Neural cell (in vitro differentiated cells): ENCODE data around the gene BCL6. TPM values are rescaled to one million over a fixed set of nuclear protein-coding genes. Genes with fewer than 3 reads are reported as not detected.

Experiments used
- H2AFZ ChIP-seq: fragments of 200-600, 300-800 bp; sonication (generic), shearing (Covaris generic); 2 replicates; pipeline ENCODE4 v1.6.0; 2014; ENCODE audit warnings: low read depth, mild to moderate bottlenecking, antibody characterized with exemption, low read length, moderate library complexity
- H3F3A ChIP-seq: fragments of 200-600 bp; shearing (Covaris generic); 2 replicates; pipeline ENCODE4 v1.6.1; 2016; ENCODE audit warnings: mild to moderate bottlenecking, moderate library complexity, mixed read lengths, antibody characterized with exemption, low read length; ENCODE audit not compliant: insufficient read depth, poor library complexity, severe bottlenecking
- H3K27ac ChIP-seq: fragments of 200-600, 300-800 bp; sonication (generic), shearing (Covaris generic); 2 replicates; pipeline ENCODE4 v1.5.1; 2014; ENCODE audit warnings: mild to moderate bottlenecking, low read length, moderate library complexity
- H3K27me3 ChIP-seq: fragments of 300-800, 200-600 bp; sonication (generic), shearing (Covaris generic); 2 replicates; pipeline ENCODE4 v1.6.0; 2014; ENCODE audit warnings: mild to moderate bottlenecking, low read depth, low read length, moderate library complexity; ENCODE audit not compliant: insufficient read depth
- H3K36me3 ChIP-seq: fragments of 300-800, 200-600 bp; sonication (generic), shearing (Covaris generic); 2 replicates; pipeline ENCODE4 v1.5.1; 2014; ENCODE audit warnings: mild to moderate bottlenecking, antibody characterized with exemption, low read length, moderate library complexity; ENCODE audit not compliant: insufficient read depth
- H3K4me2 ChIP-seq: fragments of 300-800, 200-600 bp; sonication (generic), shearing (Covaris generic); 2 replicates; pipeline ENCODE4 v1.6.0; 2014; ENCODE audit warnings: mild to moderate bottlenecking, low read length
- H3K4me3 ChIP-seq: fragments of 300-800, 200-600 bp; sonication (generic), shearing (Covaris generic); 2 replicates; pipeline ENCODE4 v1.5.1; 2014; ENCODE audit warnings: mild to moderate bottlenecking, low read length, moderate library complexity
- H3K79me2 ChIP-seq: fragments of 200-600 bp; shearing (Covaris generic); replicated peaks from 2 replicates; pipeline ENCODE4 v1.6.0; 2014; ENCODE audit warnings: mild to moderate bottlenecking, low read length, moderate library complexity; ENCODE audit not compliant: insufficient read depth
- H3K9ac ChIP-seq: fragments of 300-800, 200-600 bp; sonication (generic), shearing (Covaris generic); 2 replicates; pipeline ENCODE4 v1.6.1; 2016; ENCODE audit warnings: mild to moderate bottlenecking, low read length, mixed read lengths
- H3K9me2 ChIP-seq: fragments of 200-600 bp; shearing (Covaris generic); 2 replicates; pipeline ENCODE4 v1.6.1; 2016; ENCODE audit warnings: mild to moderate bottlenecking, low read length, mixed read lengths; ENCODE audit not compliant: insufficient read depth
- H3K9me3 ChIP-seq: fragments of 200-600, 300-800 bp; sonication (generic), shearing (Covaris generic); 2 replicates; pipeline ENCODE4 v1.6.1; 2016; ENCODE audit warnings: mild to moderate bottlenecking, mixed run types, low read length, moderate library complexity, mixed read lengths
- H4K20me1 ChIP-seq: fragments of 200-600 bp; shearing (Covaris generic); 2 replicates; pipeline ENCODE4 v1.6.1; 2016; ENCODE audit warnings: mild to moderate bottlenecking, mixed run types; ENCODE audit not compliant: insufficient read depth
- CTCF ChIP-seq: fragments of 450-650 bp; IDR thresholded peaks from 2 replicates; pipeline ENCODE4 v1.5.1; 2014; ENCODE audit warnings: antibody characterized with exemption, mild to moderate bottlenecking, moderate library complexity; ENCODE audit not compliant: poor library complexity, severe bottlenecking
- EP300 ChIP-seq: fragments of 450-650 bp; conservative IDR thresholded peaks from 2 replicates; pipeline ENCODE4 v1.6.1; 2014; ENCODE audit warnings: antibody characterized with exemption, mild to moderate bottlenecking, moderate library complexity; ENCODE audit not compliant: poor library complexity, severe bottlenecking
- EZH2 ChIP-seq: fragments of 200-600, 300-800 bp; shearing (Covaris generic), sonication (generic); IDR thresholded peaks from 2 replicates; pipeline ENCODE4 v1.6.1; 2014; ENCODE audit warnings: antibody characterized with exemption, low read length, borderline replicate concordance, mild to moderate bottlenecking; ENCODE audit not compliant: insufficient read depth, poor library complexity, severe bottlenecking
- MXI1 ChIP-seq: fragments of 450-650 bp; conservative IDR thresholded peaks from 2 replicates; pipeline ENCODE4 v1.6.1; 2014; ENCODE audit warnings: antibody characterized with exemption, mild to moderate bottlenecking; ENCODE audit not compliant: poor library complexity, severe bottlenecking
- POLR2AphosphoS5 ChIP-seq: IDR thresholded peaks from 2 replicates; pipeline ENCODE4 v1.6.1; 2012
- RAD21 ChIP-seq: fragments of 450-650 bp; conservative IDR thresholded peaks from 2 replicates; pipeline ENCODE4 v1.6.1; 2014; ENCODE audit warnings: antibody characterized with exemption, mild to moderate bottlenecking, moderate library complexity
- SMC3 ChIP-seq: fragments of 450-650 bp; conservative IDR thresholded peaks from 2 replicates; pipeline ENCODE4 v1.6.1; 2014; ENCODE audit warnings: antibody characterized with exemption, mild to moderate bottlenecking, moderate library complexity; ENCODE audit not compliant: poor library complexity
- TAF1 ChIP-seq: IDR thresholded peaks from 2 replicates; pipeline ENCODE4 v1.6.1; 2012; ENCODE audit warnings: low read depth
- polyA plus RNA-seq: library from polyadenylated mRNA; depleted of rRNA; stranded (reverse); fragments of >200 nt; gene quantifications from 2 replicates; pipeline ENCODE4 v1.2.3, GENCODE V29; 2014
- TF ChIP-seq, protein P1 (sequence below): IDR thresholded peaks from 2 replicates; pipeline ENCODE4 v1.6.1; 2012; ENCODE audit warnings: borderline replicate concordance

The BCL6 gene
- polyA plus RNA-seq, 1 donor from 2014 or later, result 5.2 TPM

DNA sequence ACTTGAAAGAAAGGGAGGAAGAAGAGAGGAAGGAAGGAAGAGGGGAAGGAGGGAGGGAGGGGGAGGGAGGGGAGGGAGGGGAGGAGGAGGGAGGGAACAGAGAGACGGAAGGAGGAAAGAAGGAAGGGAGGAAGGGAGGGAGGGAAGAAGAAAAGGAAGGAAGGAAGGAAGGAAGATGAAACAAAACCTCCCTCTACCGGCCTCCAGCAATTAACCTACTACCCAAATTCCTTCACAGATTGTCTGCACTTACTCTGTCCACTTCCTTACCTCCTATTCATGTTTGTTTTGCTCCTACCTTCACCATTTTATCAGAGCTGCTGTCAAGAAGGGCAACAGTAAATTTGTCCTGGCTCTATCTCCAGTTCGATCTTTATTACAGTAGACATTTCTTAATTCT lies 44.6 kb upstream of the BCL6 start:
- no peaks in the 10 kb centered on the region for H4K20me1 ChIP-seq
- H3K9me2 ChIP-seq, result no peaks in the 10 kb centered on the region
- no peaks in the 10 kb centered on the region for H3K9me3 ChIP-seq
- H3K79me2 ChIP-seq, result no peaks in the 10 kb centered on the region
- no peaks in the 10 kb centered on the region for H3F3A ChIP-seq
- H3K27me3 ChIP-seq, result no peaks in the 10 kb centered on the region
- TF ChIP-seq TAF1 (no peak), SMC3 (no peak), EZH2 (no peak), CTCF (no peak), POLR2AphosphoS5 (no peak), EP300 (no peak), MXI1 (no peak)
- TF ChIP-seq, protein P1, sequence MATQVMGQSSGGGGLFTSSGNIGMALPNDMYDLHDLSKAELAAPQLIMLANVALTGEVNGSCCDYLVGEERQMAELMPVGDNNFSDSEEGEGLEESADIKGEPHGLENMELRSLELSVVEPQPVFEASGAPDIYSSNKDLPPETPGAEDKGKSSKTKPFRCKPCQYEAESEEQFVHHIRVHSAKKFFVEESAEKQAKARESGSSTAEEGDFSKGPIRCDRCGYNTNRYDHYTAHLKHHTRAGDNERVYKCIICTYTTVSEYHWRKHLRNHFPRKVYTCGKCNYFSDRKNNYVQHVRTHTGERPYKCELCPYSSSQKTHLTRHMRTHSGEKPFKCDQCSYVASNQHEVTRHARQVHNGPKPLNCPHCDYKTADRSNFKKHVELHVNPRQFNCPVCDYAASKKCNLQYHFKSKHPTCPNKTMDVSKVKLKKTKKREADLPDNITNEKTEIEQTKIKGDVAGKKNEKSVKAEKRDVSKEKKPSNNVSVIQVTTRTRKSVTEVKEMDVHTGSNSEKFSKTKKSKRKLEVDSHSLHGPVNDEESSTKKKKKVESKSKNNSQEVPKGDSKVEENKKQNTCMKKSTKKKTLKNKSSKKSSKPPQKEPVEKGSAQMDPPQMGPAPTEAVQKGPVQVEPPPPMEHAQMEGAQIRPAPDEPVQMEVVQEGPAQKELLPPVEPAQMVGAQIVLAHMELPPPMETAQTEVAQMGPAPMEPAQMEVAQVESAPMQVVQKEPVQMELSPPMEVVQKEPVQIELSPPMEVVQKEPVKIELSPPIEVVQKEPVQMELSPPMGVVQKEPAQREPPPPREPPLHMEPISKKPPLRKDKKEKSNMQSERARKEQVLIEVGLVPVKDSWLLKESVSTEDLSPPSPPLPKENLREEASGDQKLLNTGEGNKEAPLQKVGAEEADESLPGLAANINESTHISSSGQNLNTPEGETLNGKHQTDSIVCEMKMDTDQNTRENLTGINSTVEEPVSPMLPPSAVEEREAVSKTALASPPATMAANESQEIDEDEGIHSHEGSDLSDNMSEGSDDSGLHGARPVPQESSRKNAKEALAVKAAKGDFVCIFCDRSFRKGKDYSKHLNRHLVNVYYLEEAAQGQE, result no peak
- H3K36me3 ChIP-seq, result no peaks in the 10 kb centered on the region
- no peak overlapping the region for H3K4me3 ChIP-seq
- H3K27ac ChIP-seq, result no peak overlapping the region
- H3K9ac ChIP-seq, result no peak overlapping the region
- H2AFZ ChIP-seq, result no peak overlapping the region
- no peak overlapping the region for H3K4me2 ChIP-seq

- no peaks in the 10 kb centered on the region for H3K79me2 ChIP-seq
- H3K36me3 ChIP-seq, result no peaks in the 10 kb centered on the region
- TF ChIP-seq TAF1 (no peak), RAD21 (no peak), CTCF (no peak), EP300 (no peak), POLR2AphosphoS5 (no peak), MXI1 (no peak), EZH2 (no peak), SMC3 (no peak)
- TF ChIP-seq, protein P1, result no peak
- H3K9me2 ChIP-seq, result no peaks in the 10 kb centered on the region
- no peak overlapping the region for H2AFZ ChIP-seq
- no peak overlapping the region for H3K4me3 ChIP-seq
- H3K9me3 ChIP-seq, result no peaks in the 10 kb centered on the region
- no peaks in the 10 kb centered on the region for H3F3A ChIP-seq
- H4K20me1 ChIP-seq, result no peaks in the 10 kb centered on the region
- H3K9ac ChIP-seq, result no peak overlapping the region
- H3K27me3 ChIP-seq, result no peaks in the 10 kb centered on the region
- no peak overlapping the region for H3K27ac ChIP-seq
- no peak overlapping the region for H3K4me2 ChIP-seq
These were observed 44.0 kb upstream of the BCL6 start for GRCh38 chr3:187788984-187789857.
